Amniotic epithelial cell (primary cell): ENCODE measurements around the gene PLS1.
"Not testable (repeated sequence)": the region's sequence is repeated elsewhere in the genome, so short reads cannot be mapped to it uniquely, and the experiment has no call there.

ENCODE experiments used
- DNase-seq: peaks from one replicate; pipeline ENCODE4 v3.0.0-alpha.2; 2010; ENCODE audit warnings: low read depth

PLS1 gene

GRCh38 chr3:142595951-142596725 is at the start of gene PLS1:
Gene PLS1 (plus strand): TSS chr3:142596393. CDS start chr3:142664238, 67,845 bp downstream.
- DNase-seq, result peak; percentile 72

- DNase-seq, result no peak
Measured at GRCh38 chr3:142549986-142550385, 46.2 kb upstream of the PLS1 start.

- DNase-seq, result not testable (repeated sequence)
Measured at GRCh38 chr3:142552579-142552978, 43.6 kb upstream of the PLS1 start.

- no peak for DNase-seq
Measured at GRCh38 chr3:142553741-142554140, 42.5 kb upstream of the PLS1 start.

- no peak for DNase-seq
Measured at GRCh38 chr3:142560118-142560517, 36.1 kb upstream of the PLS1 start.

- no peak for DNase-seq
Measured at GRCh38 chr3:142563496-142563997, 32.6 kb upstream of the PLS1 start.

GRCh38 chr3:142566096-142566495 is 30.1 kb upstream of the PLS1 start:
- no peak for DNase-seq

- DNase-seq, result no peak
Measured at GRCh38 chr3:142568393-142569017, 27.7 kb upstream of the PLS1 start.

- not testable (repeated sequence) for DNase-seq
Measured at GRCh38 chr3:142569422-142569821, 26.8 kb upstream of the PLS1 start.

GRCh38 chr3:142574223-142574622 is 22.0 kb upstream of the PLS1 start:
- not testable (repeated sequence) for DNase-seq

GRCh38 chr3:142574665-142575064 is 21.5 kb upstream of the PLS1 start:
- no peak for DNase-seq

GRCh38 chr3:142576792-142577191 is 19.4 kb upstream of the PLS1 start:
- no peak for DNase-seq

- no peak for DNase-seq
Measured at GRCh38 chr3:142577696-142578328, 18.4 kb upstream of the PLS1 start.

- peak; percentile 93 for DNase-seq
Measured at GRCh38 chr3:142578329-142579223, 17.6 kb upstream of the PLS1 start, which contains the start of gene ATR. Gene ATR (minus strand): TSS chr3:142578733. CDS start chr3:142578704, 29 bp downstream.

- DNase-seq, result no peak
Measured at GRCh38 chr3:142580061-142580423, 16.2 kb upstream of the PLS1 start.

GRCh38 chr3:142581070-142581469 is 15.1 kb upstream of the PLS1 start:
- DNase-seq, result not testable (repeated sequence)

GRCh38 chr3:142586803-142587406 is 9.3 kb upstream of the PLS1 start:
- DNase-seq, result peak; percentile 73

- DNase-seq, result no peak
Measured at GRCh38 chr3:142588703-142589102, 7.5 kb upstream of the PLS1 start.

- not testable (repeated sequence) for DNase-seq
Measured at GRCh38 chr3:142592268-142592667, 3.9 kb upstream of the PLS1 start.

GRCh38 chr3:142595141-142595540 is 1.1 kb upstream of the PLS1 start:
- DNase-seq, result no peak

- DNase-seq, result peak; percentile 89
Measured at GRCh38 chr3:142595581-142595950, 627 bp upstream of the PLS1 start.
